Neuronal stem cell (in vitro differentiated cells): ENCODE measurements around the gene SPOP.

Source experiments
- DNase-seq: peaks from one replicate; pipeline ENCODE4 v3.0.0-alpha.2; 2013; ENCODE audit warnings: low spot score
- H2AFZ ChIP-seq: one replicate; pipeline ENCODE4 v1.6.1; 2013; ENCODE audit warnings: mild to moderate bottlenecking, low read length, inconsistent platforms
- H2AK5ac ChIP-seq: 2 replicates; pipeline ENCODE4 v1.6.1; 2013; ENCODE audit warnings: low read depth, mild to moderate bottlenecking, inconsistent platforms, low read length, moderate library complexity, mixed read lengths
- H2BK120ac ChIP-seq: 2 replicates; pipeline ENCODE4 v1.6.1; 2013; ENCODE audit warnings: low read depth, mild to moderate bottlenecking, inconsistent platforms, low read length, moderate library complexity, mixed read lengths
- H2BK12ac ChIP-seq: one replicate; pipeline ENCODE4 v1.6.1; 2013; ENCODE audit warnings: low read length, inconsistent platforms
- H2BK15ac ChIP-seq: 2 replicates; pipeline ENCODE4 v1.6.1; 2013; ENCODE audit warnings: mild to moderate bottlenecking, low read length, inconsistent platforms, mixed read lengths
- H2BK5ac ChIP-seq: one replicate; pipeline ENCODE4 v1.6.1; 2013; ENCODE audit warnings: inconsistent platforms, mild to moderate bottlenecking, low read length, moderate library complexity
- H3K14ac ChIP-seq: one replicate; pipeline ENCODE4 v1.6.1; 2013; ENCODE audit warnings: low read length, inconsistent platforms
- H3K18ac ChIP-seq: 2 replicates; pipeline ENCODE4 v1.6.1; 2013; ENCODE audit warnings: low read length, inconsistent platforms
- H3K23ac ChIP-seq: 2 replicates; pipeline ENCODE4 v1.6.1; 2013; ENCODE audit warnings: low read depth, mild to moderate bottlenecking, mixed read lengths, low read length, inconsistent platforms; ENCODE audit not compliant: poor library complexity
- H3K27ac ChIP-seq: replicated peaks from 3 replicates; pipeline ENCODE4 v1.5.1; 2013; ENCODE audit warnings: low read length, inconsistent platforms
- H3K27me3 ChIP-seq, 3 experiments: 2 replicates each; pipeline ENCODE4 v1.6.1; 2013; ENCODE audit warnings: low read length in 3 of 3, mild to moderate bottlenecking in 2 of 3, inconsistent platforms in 1 of 3, low read depth in 1 of 3, mixed read lengths in 1 of 3, moderate library complexity in 1 of 3; ENCODE audit not compliant: control insufficient read depth in 3 of 3, insufficient read depth in 3 of 3
- H3K36me3 ChIP-seq, 2 donors: replicated peaks in 1 of 2; 2 replicates each; pipeline ENCODE4 v1.6.1; 2013; ENCODE audit warnings: low read length in 2 of 2; ENCODE audit not compliant: control insufficient read depth in 2 of 2, insufficient read depth in 2 of 2
- H3K4ac ChIP-seq: 2 replicates; pipeline ENCODE4 v1.6.1; 2013; ENCODE audit warnings: inconsistent platforms, mild to moderate bottlenecking, low read length, moderate library complexity
- H3K4me1 ChIP-seq, 2 donors: 1 replicate in 1 of 2; 2 replicates in 1 of 2; pipeline ENCODE4 v1.6.1; 2013; ENCODE audit warnings: low read length in 2 of 2, low read depth in 1 of 2; ENCODE audit not compliant: control insufficient read depth in 2 of 2, insufficient read depth in 1 of 2
- H3K4me2 ChIP-seq: one replicate; pipeline ENCODE4 v1.6.1; 2013; ENCODE audit warnings: mild to moderate bottlenecking, low read length, inconsistent platforms; ENCODE audit not compliant: insufficient read depth, poor library complexity, severe bottlenecking
- H3K4me3 ChIP-seq, 2 donors: 2 replicates each; pipeline ENCODE4 v1.5.1; 2013; ENCODE audit warnings: low read length in 2 of 2, mild to moderate bottlenecking in 2 of 2, inconsistent platforms in 1 of 2, moderate library complexity in 1 of 2
- H3K79me1 ChIP-seq: one replicate; pipeline ENCODE4 v1.6.1; 2013; ENCODE audit warnings: low read depth, mild to moderate bottlenecking, inconsistent platforms, low read length, moderate library complexity
- H3K9ac ChIP-seq: one replicate; pipeline ENCODE4 v1.6.1; 2013; ENCODE audit warnings: mild to moderate bottlenecking, low read depth, low read length, inconsistent platforms; ENCODE audit not compliant: poor library complexity
- H3K9me3 ChIP-seq, 2 donors: replicated peaks in 1 of 2; 2 replicates each; pipeline versions ENCODE3 to v1.6.1; 2013; ENCODE audit warnings: low read length in 2 of 2, mild to moderate bottlenecking in 2 of 2, inconsistent platforms in 1 of 2, low read depth in 1 of 2, mixed read lengths in 1 of 2, moderate library complexity in 1 of 2; ENCODE audit not compliant: control insufficient read depth in 2 of 2, insufficient read depth in 1 of 2
- H4K8ac ChIP-seq: one replicate; pipeline ENCODE4 v1.6.1; 2013; ENCODE audit warnings: low read depth, mild to moderate bottlenecking, inconsistent platforms, low read length, moderate library complexity
- H4K91ac ChIP-seq: one replicate; pipeline ENCODE4 v1.6.1; 2013; ENCODE audit warnings: low read length, low read depth, mild to moderate bottlenecking, inconsistent platforms; ENCODE audit not compliant: poor library complexity
- WGBS, 2 donors: extraction: QIAGEN DNeasy Blood & Tissue Kit; methylation state at CpG; one replicate each; pipeline ENCODE4 v1.1.7; 2013; ENCODE audit warnings: missing lambda C conversion rate in 2 of 2, mixed read lengths in 1 of 2; ENCODE audit not compliant: insufficient read length in 2 of 2, insufficient replicate concordance in 1 of 2; ENCODE audit errors: extremely low coverage in 2 of 2; 5-methylcytosine and 5-hydroxymethylcytosine counted together

SPOP gene

DNA sequence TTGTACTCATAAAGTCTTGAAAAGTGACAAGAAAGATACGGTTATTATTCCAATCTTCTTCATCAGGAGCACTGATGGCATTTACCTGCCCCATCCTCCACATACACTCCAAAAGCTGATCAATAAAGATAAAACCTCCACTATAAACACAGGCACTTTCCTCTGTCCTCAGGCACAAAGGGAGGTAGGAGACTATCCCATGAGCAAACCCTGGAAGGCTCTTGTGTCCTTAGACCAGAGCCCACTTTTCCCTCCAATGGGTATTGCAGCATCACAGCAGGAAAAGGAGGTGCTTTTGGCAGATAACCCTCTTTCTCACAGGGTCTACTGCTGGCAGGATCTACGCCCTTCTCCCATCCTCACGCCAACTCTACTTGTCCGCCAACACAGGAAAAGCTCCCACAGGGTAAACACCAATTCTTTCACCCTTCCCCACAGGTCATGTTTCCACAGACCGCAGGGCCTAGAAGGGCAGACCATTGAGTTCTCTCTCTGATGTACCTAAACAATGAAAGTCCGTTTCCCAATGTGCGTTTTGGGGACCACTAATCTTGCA is 73.5 kb downstream of the SPOP start:
- WGBS, 2 donors, result no CpG with 5 or more reads among the region's 7 CpGs
- H3K4ac ChIP-seq, result no peak overlapping the region
- H2BK12ac ChIP-seq, result no peak overlapping the region
- no peak overlapping the region for H2BK5ac ChIP-seq
- no peak overlapping the region for H2BK120ac ChIP-seq
- no peak overlapping the region for H3K27ac ChIP-seq
- H3K36me3 ChIP-seq, result peaks cover 7 to 94% of the 10 kb centered on the region in 2 donors
- no peaks in the 10 kb centered on the region for H3K79me1 ChIP-seq
- no peak overlapping the region for H2BK15ac ChIP-seq
- H2AK5ac ChIP-seq, result no peak overlapping the region
- H3K4me3 ChIP-seq, result no peak overlapping the region
- H2AFZ ChIP-seq, result no peak overlapping the region
- H3K18ac ChIP-seq, result no peak overlapping the region
- no peak overlapping the region for H3K4me2 ChIP-seq
- H3K4me1 ChIP-seq, result peaks cover 0 to 17% of the 10 kb centered on the region in 2 donors
- no peak overlapping the region for H4K91ac ChIP-seq
- DNase-seq, result no peak
- no peaks in the 10 kb centered on the region for H3K9me3 ChIP-seq
- H3K14ac ChIP-seq, result no peak overlapping the region
- no peak overlapping the region for H3K23ac ChIP-seq
- no peak overlapping the region for H4K8ac ChIP-seq
- no peaks in the 10 kb centered on the region for H3K27me3 ChIP-seq
- no peak overlapping the region for H3K9ac ChIP-seq

DNA sequence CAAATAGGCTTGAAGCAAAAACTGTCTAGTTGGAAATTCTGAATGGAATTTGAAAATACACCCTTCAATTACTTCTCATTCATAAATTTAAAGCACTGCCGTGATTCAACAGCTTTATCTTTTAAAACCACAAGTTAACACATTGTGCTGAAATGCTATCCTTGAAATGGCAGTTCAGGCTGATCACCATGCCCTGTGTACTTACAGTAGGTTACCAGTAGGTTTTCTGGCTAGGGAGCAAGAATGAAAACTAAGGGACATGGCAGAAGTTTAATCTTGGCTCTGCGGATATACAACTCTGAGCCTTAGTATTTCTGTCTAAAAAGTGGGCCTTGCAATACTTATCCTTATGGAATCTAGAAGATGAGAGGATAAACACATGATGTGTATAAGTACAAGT is 74.2 kb downstream of the SPOP start:
- H2AFZ ChIP-seq, result no peak overlapping the region
- H3K4ac ChIP-seq, result no peak overlapping the region
- H3K9ac ChIP-seq, result no peak overlapping the region
- H3K27ac ChIP-seq, result no peak overlapping the region
- H4K8ac ChIP-seq, result no peak overlapping the region
- peaks cover 0 to 17% of the 10 kb centered on the region in 2 donors for H3K4me1 ChIP-seq
- no peak overlapping the region for H2BK15ac ChIP-seq
- no peak for DNase-seq
- H2BK5ac ChIP-seq, result no peak overlapping the region
- no peak overlapping the region for H3K18ac ChIP-seq
- H3K14ac ChIP-seq, result no peak overlapping the region
- H3K4me3 ChIP-seq, result no peak overlapping the region
- WGBS, 2 donors, result no CpG with 5 or more reads among the region's 2 CpGs
- no peak overlapping the region for H4K91ac ChIP-seq
- peaks cover 7 to 96% of the 10 kb centered on the region in 2 donors for H3K36me3 ChIP-seq
- H2BK12ac ChIP-seq, result no peak overlapping the region
- no peak overlapping the region for H3K23ac ChIP-seq
- H3K27me3 ChIP-seq, result no peaks in the 10 kb centered on the region
- no peaks in the 10 kb centered on the region for H3K79me1 ChIP-seq
- H2AK5ac ChIP-seq, result no peak overlapping the region
- H2BK120ac ChIP-seq, result no peak overlapping the region
- no peak overlapping the region for H3K4me2 ChIP-seq
- no peaks in the 10 kb centered on the region for H3K9me3 ChIP-seq

DNA sequence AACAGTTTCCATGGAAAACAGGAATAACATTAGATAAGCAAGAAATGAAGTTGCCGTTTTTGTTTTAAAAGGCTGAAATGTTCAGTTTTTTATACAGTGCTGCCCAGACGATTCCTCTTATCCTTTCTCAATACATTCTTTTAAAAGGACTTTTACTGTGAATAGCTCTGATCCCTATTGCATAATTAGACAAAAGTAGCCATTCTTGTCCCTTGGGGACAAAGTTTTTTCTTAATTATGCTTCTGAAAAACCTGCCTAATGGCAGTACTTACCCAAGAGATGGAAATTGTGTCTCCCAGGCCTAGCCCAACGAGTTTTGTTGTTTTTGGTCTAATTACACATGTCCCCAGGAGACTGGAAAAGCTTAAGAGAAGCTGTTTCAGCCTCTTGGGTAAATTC is 74.7 kb downstream of the SPOP start:
- H3K36me3 ChIP-seq, result peaks cover 7 to 96% of the 10 kb centered on the region in 2 donors
- WGBS, 2 donors, result no CpG with 5 or more reads among the region's 3 CpGs

DNA sequence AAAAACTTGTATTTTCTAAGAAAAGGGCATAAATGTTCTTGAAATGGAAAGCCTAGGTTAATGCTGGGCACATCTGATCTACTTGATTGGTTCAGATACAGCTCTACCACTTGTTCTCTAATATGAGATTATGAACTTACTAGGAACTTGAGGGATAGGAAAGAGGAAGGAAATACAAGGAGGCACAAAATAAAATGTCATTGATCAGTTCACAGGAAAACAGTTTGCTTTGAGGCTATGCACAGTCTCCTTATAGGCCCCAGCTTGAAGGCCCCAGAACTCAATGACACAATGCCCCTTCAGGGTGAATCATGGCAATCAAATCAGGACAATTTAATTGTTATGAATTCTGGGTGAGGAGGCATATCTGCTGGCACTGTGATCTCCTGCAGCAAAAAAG is 75.1 kb downstream of the SPOP start:
- Histone ChIP-seq H2BK5ac (no peak overlapping the region), H2AK5ac (no peak overlapping the region), H3K4me2 (no peak overlapping the region), H3K79me1 (no peaks in the 10 kb centered on the region), H3K4me3 (no peak overlapping the region), H3K23ac (no peak overlapping the region), H3K4me1 (peaks cover 0 to 17% of the 10 kb centered on the region in 2 donors), H3K4ac (no peak overlapping the region), H3K27me3 (no peaks in the 10 kb centered on the region), H3K18ac (no peak overlapping the region), H2BK12ac (no peak overlapping the region), H3K27ac (peak overlapping the region; percentile 14), H2AFZ (no peak overlapping the region), H2BK120ac (no peak overlapping the region), H4K8ac (no peak overlapping the region), H3K36me3 (peaks cover 11 to 96% of the 10 kb centered on the region in 2 donors), H2BK15ac (no peak overlapping the region), H3K9me3 (no peaks in the 10 kb centered on the region), H3K14ac (no peak overlapping the region), H4K91ac (no peak overlapping the region), H3K9ac (no peak overlapping the region)
- DNase-seq, result no peak

More for the DNA sequence above, 74.7 kb downstream of the SPOP start:
- Histone ChIP-seq H3K4ac (no peak overlapping the region), H2BK12ac (no peak overlapping the region), H3K9ac (no peak overlapping the region), H2BK120ac (no peak overlapping the region), H4K8ac (no peak overlapping the region), H2BK5ac (no peak overlapping the region), H2AK5ac (no peak overlapping the region), H3K4me2 (no peak overlapping the region), H2BK15ac (no peak overlapping the region), H3K23ac (no peak overlapping the region), H3K27me3 (no peaks in the 10 kb centered on the region), H2AFZ (no peak overlapping the region), H3K79me1 (no peaks in the 10 kb centered on the region), H3K18ac (no peak overlapping the region), H3K4me1 (peaks cover 0 to 17% of the 10 kb centered on the region in 2 donors), H3K27ac (peak overlapping the region; percentile 14), H3K14ac (no peak overlapping the region), H3K4me3 (no peak overlapping the region), H3K9me3 (no peaks in the 10 kb centered on the region), H4K91ac (no peak overlapping the region)
- no peak for DNase-seq
